GM10266 (cell line): ENCODE data around the gene DCUN1D3.

Source experiments
- DNase-seq: peaks from one replicate; pipeline ENCODE4 v3.0.0; 2012; ENCODE audit errors: extremely low spot score
- CTCF ChIP-seq: IDR thresholded peaks from 2 replicates; pipeline ENCODE4 v1.5.1; 2012; ENCODE audit warnings: mild to moderate bottlenecking, low read depth; ENCODE audit not compliant: control insufficient read depth, insufficient read depth; ENCODE audit errors: missing control alignments

The DCUN1D3 gene

DNA sequence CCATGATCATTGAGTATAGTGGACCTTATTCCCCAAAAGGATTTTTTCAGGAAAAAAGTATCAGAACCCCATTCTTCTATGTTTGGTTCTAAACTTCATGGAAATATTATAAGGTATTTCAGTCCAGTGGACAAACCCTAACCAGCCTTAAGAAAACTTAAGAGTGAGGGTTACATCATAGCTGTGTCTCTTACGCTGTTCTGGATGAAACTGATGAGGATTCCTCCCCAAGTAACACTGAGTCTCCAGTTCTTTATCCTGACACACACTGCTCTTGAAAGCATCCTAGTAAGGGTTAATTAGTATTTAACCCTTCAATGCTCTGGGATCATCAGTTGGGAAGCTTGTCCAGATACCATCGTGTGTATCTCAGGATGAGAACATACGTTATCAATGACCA, 5.4 kb upstream of the DCUN1D3 start:
- DNase-seq = no peak
- TF ChIP-seq CTCF = no peak

- DNase-seq = peak; percentile 44
- no peak for TF ChIP-seq CTCF
These were observed 4.4 kb upstream of the DCUN1D3 start for GRCh38 chr16:20904507-20905081.

DNA sequence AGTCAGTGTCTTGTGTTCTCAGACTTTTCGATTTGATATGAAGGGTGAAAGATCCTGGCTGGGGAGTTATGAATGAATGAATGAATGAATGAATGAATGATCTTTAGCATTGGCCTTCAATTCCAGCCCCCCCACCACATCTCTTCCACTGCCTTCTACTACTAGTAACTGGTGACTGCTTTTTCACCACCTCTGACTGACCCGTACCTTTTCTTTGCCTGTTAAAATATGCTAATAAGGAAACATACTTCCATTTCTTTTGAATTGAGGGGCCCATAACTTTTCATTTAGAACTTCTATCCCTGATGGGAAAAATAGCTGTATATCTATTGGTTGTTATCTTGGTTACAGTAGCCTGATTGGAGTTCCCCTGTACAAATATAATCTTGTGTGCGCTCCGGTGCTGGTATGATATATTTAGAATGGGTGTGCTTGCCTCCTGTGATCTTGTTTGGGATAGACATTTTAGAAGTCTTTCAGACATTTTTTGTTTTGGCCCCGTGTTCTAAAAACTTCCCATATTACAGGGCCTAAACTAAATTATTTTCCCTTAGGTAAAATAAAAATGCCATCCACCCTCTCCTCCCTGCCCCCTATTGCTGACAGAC, 3.8 kb upstream of the DCUN1D3 start:
- no peak for TF ChIP-seq CTCF
- no peak for DNase-seq

DNA sequence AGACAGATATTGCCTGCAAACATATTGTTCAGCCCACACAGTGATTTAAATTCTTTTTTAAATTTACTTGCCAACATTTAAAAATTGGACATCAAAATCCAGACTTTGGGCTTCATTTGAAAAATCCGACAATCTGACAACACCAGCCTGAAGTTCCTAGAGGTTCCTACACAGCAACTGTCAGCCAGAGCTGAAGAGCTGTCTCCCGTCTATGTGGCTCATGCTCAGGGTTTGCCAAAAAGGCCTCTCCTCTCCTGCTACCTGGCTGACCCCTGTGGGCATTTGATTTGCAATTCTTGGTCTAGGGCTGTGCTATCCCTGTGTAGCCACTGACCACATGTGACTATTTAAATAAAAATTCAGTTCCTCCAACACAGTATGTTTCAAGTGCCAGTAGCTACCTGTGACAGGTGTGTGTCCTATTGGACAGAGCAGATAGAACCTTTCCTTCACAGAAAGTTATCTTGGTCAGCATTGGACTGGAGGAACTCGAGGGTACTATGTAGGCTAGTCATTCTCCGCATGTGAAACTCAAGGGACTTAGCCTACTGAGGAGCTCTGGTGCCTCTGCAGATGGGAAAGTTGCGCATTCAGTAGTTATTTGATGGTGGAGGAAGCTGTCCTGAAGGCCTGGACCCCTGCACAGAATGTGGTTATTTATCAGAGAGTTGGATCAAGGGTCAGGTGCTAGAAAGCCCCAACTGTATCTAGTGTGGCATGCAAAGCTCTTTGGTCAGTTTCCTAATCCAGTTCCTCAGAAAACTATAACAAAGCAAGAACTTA, 3.1 kb upstream of the DCUN1D3 start:
- no peak for TF ChIP-seq CTCF
- DNase-seq = no peak

DNA sequence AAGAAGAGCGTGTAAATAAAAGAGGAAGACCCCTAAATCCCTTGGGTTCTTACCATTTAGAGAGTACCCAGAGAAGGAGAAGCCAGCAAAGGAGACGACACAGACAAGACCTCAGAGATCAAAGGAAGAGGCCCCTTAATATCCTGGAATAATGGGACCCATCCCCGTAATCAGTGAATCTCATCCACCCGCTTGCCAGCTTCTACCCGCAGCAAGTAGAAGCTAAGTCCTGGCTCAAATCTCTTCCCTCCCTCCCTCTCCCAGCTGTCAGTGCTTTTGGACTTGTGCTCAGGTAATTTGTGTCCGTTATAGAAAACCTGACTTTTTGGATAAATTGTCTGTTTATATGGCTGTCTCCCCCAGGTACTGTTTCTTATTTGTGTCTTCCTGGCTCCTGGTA, 2.3 kb upstream of the DCUN1D3 start:
- DNase-seq = no peak
- TF ChIP-seq CTCF = no peak

DNA sequence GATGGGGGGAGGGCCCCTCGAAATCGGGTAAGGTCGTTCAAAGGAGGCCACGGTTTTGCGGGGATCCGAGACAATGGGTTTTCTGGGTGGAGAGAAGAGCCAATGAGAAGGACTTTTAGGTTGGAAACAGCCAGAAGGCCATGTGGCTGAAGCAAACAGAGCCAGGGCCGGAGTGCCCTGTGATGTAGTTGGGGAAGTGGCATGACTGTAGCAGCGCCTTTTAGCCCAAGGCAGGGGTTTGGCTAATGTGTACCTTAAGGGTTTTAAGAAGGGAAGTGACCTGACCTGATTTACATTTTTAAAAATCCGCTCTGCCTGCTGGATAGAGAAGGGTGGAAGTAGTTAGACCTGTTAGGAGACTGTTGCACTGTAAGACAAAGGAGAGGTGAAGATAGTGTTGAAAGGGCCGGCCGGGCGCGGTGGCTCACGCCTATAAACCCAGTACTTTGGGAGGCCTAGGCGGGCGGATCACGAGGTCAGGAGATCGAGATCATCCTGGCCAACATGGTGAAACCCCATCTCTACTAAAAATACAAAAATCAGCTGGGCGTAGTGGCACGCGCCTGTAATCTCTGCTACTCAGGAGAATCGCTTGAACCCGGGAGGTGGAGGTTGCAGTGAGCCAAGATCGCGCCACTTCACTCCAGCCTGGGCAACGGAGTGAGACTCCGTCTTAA, 1.4 kb upstream of the DCUN1D3 start:
- DNase-seq = peak; percentile 42
- TF ChIP-seq CTCF = no peak
